Epidermal melanocyte (primary cell): ENCODE results near the gene TOX2.

Experiments
- DNase-seq: peaks from one replicate; pipeline ENCODE4 v3.0.0; 2011; ENCODE audit warnings: low spot score; ENCODE audit not compliant: insufficient read length

Gene TOX2

DNA sequence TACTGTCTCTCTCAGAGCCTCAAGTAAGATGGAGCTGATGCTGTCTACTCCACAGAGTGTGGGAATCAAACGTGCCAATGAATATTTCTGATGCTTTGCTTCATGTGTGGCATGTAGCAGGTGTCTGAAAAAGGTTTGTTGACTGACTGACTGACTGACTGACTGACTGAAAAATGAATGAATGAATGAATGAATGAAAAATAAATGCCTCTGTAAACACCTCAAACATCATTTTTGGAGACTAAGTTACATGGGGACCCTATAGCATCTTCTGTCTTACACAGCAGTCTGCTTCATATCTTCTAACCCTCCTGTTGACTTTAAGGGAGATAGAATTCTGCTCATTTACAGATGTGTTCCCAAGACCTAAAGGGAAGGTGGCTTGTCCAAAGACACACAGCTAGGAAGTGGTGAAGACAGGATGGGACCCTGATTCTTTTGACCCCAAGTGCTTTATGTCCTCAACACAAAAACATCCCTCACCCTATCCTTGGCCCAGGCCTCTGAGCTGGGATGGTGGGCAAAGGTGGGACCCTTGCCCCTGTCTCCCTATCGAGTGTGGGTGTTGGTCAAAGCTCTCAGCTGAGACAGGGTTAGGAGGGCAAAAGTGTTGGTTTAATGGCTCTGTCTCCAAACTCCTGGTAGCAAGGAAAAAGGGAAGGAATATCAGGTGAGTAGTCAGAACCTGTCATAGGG, 104.4 kb downstream of the TOX2 start:
- no peak for DNase-seq

DNA sequence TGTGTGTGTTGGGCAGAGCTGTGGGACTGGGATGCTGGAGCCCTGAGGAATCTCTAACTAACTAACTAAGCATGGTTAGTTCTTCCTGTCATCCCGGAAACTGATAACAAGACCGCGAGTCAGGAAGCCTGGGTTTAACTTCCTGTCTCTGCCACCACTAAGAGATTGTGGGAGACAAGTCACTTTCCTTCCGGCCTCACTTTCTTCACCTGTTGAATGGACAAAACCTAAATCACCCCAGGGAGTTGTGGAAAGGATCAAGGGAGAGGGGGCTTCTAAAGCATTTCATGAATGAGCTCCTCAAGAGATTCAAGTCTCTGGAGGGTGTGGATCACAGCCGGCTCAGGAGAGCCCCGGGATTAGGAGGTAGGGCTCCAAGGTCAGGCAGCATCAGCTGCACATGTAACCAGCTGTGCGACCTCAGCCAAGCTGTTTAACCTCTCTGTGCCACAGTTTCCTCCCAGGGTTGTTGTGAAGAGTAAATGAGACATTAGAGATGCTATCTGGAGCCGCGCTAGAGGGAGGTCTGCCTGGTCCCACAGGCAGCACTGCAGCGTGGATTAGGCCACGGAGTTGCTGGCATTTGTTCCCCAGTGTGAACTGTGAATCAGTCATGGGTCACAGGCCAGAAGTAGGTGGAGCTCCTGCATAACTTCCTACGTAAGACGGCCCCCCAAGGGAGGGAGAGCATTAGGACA, 105.1 kb downstream of the TOX2 start:
- no peak for DNase-seq

DNA sequence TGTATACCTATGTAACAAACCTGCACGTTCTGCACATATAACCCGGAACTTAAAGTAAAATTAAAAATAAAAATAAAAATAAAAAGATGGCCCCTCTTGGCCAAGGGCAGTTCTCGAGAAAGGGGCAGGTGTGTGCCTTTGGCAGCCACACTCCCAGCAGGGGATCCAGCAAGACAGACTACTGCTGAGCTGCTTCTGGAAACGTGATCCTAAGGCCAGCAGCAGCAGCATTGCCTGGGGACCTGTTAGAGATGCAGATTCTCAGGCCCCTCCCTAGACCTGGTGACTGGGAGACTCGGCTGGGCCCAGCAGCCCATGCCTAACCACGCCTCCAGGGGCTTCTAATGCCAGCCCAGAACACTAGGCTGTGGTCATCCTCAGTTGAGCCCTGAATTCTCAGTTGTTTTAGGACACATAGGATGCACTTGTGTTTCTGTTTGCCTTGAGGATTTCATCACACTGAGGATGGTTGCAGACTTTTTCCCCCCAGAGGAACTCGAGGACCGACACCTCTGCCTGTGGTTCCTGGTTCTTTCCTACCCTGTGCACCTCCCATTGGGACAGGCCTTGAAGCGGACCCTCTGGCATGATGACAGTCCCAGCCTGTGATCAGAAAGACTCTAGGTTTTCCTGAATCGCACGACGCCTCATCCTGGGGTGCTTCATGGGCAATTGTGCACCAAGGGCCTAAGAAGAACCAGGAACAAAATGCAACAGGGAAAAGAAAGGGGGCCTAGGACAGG, 105.9 kb downstream of the TOX2 start:
- no peak for DNase-seq

DNA sequence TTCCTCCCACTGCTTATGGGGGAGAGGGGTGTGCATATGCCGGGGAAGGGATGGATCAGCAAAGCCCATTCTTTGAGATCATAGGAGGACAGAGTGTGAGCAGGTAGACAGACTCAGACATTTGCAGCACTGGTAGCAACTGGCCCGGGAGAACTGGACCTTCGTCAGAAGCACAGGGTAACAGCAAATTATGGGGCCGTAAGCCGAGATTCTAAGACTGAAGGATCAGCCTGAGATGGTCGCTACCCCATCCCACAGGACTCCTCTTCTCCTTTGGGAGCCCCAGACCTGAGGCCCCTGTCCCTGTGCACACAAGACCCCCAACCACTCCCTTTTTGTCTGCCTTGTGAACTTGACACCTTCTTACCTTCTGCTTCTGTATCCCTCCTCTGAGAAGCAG, 106.5 kb downstream of the TOX2 start:
- DNase-seq = no peak

DNA sequence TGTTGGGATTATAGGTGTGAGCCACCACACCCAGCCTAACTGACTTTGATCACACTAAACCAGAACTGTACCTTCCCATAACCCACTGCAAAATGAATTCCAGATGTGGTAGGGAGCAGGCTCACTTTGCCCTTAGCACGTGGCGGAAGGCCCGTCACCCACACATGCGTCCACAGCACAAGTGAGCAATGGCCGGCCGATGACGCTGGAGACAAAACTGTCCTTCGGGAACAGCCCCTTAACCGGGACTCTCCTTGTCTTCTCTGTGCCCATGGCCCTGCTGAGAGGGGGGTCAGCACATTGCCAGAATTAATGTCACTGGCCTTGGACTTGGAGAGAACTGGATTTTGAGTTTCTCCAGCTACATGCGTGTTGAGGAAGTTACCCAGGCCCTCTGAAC, 107.2 kb downstream of the TOX2 start:
- DNase-seq = no peak

DNA sequence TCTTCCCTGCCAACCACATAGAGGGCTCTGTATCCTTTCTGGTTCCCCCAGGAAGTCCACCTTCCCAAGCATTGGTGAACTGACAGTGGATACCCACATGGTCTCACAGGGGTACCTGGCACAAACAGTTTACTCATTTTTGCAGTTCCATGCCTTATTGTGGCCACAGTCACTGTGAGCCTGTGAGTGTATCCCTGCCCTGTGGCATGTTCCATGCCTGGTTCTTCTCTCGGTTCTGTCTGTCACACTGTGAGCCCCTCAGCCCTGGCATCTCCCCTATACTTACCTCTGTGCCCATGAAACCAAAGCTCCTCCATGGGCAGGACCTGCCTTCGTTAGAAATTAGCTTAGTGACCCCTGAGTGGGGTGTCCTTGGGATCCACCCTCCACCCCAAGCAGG, 107.8 kb downstream of the TOX2 start:
- no peak for DNase-seq

DNA sequence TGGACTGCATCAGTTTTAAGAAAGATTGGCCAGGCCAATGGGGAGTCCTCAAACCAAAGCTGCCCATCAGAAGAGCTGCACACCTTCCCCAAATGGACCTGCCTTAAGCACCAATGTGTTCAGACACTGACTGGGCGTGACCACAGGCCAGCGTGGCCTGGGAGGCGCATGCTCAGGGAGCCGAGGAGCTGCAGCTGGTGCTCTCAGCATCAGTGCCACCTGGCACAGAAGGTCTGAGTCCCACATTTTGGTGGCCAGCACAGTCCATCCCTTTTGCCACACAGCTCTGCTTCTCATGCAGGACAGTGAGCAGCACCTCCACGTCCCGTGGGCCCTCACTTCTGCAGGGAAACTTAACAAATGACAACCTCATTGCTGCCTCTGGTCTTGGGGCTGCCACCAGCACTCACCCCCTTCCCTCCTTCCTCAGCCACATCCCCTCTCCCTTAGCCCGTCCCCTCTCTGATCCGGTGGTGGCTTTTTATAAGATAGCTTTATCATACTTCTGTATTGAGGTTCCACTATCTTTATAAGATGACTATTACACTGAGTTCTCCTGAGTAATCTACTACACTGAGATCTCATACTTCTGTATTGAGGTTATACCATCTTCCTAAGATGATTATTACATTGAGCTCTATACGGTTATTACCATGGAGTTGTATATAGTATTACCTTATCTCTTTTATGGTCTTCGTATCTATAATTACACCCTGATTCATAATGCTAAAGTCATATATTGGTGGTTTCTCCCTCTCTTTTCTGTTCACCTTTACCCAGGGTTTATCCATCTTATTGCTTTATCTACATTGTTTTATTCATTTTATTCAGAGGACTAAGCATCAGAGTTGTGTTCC, 109.1 kb downstream of the TOX2 start:
- no peak for DNase-seq

DNA sequence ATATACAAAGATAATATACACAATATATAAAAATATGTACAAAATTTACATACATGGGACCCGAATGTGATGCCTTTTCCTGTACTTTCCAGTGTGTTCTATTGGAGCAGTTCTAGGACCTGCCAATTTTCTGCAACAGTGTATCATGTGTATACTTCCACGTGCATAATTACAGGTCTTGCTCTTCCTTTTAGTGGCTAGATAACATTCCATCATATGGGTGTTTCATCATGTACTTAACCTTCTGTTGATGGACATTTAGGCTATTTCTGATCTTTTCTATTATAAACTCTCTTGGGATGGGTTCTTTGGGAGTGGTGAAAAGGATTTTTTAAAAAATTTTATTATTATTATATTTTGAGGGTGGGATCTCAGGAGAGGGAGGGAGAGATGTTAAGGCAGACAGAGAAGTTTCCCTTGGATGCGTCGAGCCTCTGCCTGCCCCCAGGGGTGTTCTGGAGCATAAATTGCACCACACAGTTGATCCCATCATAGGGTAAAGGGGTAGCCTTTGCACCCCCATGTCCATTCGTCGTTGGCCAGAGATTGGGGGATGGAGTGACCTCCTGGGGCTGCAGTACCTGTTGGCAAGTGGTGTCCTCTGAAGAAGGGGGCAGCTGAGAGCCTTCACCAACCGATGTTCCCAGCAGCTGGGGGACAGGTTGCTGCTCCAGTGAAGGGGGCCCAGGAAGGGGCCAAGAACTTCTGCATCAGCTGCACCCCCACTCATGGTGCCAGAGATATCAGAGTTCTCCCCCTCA, 110.3 kb downstream of the TOX2 start:
- no peak for DNase-seq

DNA sequence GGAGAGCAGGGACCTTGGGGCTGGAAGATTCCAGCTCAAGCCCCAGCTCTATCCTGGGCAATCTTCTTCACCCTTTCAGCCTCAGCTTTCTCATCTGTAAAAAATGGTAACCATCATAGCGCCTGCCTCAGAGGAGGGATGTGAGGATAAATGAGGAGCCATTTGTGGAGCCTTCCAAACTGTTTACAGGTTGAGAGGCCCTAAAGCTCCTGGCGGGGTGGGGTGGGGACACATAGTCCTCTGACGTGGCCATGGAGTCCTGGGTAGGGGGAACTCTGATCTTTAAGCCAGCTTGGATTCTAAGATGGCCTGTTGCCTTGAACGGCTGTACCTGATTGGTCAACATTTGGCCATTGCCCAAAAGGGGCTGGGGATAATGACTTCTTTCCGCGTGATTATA, 111.1 kb downstream of the TOX2 start:
- DNase-seq = no peak

DNA sequence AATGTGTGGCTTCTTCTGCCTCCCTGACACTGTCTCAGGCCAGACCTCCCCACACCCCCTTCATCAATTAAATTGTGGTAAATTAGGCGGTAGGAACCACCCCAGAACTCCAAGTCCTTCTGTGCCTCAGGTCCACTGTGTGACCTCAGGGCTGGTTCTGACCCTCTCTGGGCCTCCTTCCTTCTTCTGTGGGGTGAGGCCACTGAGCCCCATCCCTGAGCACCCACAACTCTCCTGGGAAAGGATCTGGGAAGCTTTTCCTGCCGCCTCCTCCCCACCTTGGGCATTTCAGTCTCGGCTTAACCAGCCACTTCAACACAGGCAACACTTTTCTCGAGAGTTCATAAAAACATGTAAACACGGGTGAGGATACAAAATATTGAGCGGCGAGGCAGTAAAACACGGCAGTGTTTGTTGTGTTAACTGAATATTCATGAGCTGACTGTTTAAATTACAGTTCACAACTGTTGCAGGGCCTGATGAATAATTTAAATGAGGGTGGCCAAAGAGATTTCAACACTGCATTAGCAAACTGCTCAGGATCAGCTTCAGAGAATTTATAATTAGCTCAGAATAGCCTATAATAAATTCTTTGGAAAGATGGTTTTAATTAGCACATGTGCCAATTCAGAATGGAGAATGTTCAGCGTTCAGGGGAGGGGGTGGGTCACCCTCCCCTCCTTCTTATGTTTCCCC, 112.1 kb downstream of the TOX2 start:
- DNase-seq = no peak

DNA sequence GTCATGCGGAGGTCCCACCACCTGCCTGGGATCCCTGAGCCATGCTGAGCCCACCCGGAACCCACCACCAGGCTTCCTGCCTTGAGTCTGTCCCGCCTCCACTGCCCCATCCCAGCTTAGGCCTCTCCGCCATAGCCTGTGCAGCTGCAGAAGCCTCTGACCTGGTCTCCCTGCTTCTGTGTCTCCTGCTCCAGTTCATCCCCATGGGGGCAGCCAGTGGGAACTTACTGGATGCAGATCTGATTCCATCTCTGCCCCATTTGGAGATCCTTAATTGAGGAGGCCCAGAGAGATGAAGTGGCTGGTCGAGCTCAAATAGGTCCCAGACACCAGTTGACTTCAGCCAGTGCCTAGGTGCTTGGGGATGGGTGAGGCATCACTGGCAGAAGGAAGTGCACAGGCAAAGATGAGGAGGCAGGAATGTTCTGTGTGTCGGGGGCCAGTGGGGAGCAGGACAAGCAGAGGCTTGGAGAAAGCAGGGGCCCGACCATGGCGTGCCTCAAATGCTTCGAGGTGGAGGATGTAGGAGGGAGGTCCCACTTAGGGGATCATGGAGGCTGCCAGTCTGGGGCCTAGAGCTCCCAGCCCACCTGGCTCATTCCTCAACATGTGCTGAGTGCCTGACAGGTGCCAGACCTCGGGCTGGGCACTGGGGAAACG, 112.8 kb downstream of the TOX2 start:
- DNase-seq = no peak

DNA sequence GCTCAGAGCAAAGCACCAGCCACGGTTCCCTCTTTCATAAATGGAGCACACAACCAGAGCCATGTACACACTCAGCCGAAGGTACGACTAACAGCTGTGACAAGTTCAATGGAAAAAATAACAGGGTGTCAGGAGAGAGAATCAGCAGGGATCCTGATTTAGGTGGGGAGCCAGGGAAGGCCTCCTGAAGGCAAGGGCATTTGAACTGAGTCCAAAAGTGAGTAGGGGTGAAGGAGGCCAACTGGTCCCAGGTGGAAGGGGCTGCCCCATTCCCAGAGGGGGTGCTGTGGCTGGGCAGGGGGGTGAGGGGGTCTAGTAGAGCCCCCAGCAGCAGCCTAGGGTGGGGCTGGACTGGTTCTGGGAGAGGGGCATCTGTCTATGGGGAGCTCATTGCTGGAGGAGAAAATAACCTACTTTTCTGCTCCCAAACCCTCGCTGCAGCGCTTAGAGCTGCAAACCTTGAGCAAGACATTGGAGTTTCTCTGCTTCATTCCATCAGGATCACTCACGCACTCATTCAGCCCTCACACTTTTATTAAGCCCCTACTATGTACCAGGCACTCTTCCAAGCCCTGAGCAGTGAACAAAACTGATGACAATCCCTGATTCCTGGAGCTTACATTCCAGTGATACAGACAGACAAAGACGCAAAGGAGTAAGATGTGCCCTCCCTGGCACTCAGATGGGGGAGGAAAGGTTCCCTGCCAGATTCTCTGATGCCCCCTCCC, 113.5 kb downstream of the TOX2 start:
- DNase-seq = no peak

DNA sequence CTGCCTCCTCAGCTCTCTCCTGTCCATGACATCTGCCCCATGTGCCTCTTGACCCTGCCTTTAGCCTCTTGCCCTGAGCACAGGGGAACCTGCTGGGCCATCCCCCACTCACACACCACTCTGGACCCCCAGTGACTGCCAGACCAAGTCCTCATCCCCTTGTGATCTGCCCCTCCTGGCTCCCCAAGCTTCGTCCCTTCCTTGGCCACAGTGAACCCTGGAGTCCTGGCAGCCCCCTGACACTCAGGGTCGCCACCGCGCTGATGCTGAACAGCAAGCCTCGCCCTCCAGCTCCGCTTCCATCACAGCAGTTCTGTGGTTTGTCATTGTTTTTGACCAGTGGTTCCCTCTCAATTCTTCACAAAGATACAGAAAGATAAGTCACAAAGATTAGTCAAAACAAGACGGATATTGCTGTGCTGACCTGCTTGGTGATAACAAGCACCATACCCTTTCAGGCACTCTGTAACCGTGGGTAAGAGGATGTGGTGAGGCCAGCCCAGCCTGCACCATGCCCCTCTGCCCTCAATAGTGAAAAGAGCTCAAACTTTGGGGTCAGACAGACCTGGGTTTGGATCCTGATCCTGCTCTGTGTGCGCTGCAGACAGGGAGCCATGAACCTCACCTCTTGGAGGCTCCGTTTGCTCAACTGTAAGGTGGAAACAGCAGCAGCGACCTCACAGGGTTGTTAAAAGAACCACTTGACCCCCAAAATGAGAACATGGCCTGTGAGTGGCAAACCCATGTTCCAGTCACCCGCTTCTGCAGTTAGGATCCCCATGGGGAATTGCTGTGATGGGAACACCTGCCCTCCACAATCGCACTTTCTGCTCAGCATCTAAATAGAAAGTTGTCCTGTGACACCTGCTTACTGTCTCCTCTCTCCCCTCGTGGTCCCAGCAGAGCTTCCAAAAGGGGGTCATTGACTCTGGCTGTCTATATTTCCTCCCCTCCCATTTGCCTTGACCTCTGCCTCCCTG, 114.5 kb downstream of the TOX2 start:
- DNase-seq = no peak

DNA sequence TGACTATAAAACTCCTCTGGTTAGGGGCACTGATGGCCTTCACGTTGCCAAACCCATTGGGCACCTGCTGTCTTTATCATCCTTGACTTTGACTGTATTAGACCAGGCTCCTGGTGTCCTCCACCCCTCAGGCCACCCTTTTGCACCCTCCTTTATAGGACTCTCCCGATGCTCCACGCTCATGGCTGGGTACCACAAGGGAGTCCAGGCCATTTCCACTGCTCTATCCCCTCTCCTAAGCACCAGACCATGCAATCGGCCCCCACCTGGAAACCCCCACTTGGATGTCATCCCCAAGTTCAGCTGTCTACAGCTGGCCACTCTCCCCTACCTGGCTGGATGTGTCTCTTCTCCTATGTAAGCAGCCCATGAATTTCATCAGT, 115.2 kb downstream of the TOX2 start:
- no peak for DNase-seq

DNA sequence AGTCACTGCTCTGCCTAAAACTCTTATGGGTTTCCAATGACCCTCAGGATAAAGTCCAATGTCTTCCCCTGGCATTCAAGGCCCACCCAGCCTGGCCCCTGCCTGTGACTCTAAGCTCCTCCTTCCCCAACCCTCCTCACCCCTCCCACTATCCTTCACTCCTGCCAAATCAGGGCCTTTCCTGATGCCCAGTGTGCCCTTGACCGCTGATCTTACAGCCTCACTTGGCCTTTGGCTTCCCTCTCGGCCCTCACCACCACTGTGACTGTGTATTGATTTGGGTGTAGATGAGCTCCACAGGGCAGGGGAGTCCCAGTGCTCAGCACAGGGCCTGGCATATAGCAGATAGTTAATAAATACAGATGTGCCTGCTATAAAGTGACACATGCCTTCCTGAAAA, 115.7 kb downstream of the TOX2 start:
- no peak for DNase-seq

DNA sequence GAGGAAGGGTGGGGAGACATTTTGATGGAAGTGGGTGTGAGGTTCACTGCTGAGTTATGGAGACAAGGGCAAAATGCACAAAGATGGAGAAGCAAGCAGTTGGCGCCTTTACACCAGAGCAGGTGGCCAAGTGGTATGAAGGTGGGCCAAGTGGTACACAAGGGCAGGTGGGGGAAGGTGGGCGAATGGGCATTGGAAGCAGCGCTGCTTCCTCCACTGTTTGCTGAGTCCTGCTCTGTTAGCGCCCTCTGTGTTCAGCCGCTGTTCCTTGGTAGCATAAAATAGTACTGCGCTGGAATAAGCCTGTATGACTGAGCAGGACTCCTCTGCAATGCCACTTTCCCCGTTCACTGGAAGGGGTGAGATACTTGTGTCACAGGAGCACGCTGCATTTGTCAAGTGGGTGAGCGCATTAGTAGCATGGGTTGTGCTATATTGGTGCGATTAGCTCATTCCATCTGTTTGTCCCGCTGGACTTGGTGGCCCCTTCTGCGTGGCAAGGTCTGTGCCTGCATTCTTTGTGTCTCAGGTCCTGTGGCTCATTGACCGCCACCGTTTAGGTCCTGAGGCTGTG, 116.4 kb downstream of the TOX2 start:
- no peak for DNase-seq

DNA sequence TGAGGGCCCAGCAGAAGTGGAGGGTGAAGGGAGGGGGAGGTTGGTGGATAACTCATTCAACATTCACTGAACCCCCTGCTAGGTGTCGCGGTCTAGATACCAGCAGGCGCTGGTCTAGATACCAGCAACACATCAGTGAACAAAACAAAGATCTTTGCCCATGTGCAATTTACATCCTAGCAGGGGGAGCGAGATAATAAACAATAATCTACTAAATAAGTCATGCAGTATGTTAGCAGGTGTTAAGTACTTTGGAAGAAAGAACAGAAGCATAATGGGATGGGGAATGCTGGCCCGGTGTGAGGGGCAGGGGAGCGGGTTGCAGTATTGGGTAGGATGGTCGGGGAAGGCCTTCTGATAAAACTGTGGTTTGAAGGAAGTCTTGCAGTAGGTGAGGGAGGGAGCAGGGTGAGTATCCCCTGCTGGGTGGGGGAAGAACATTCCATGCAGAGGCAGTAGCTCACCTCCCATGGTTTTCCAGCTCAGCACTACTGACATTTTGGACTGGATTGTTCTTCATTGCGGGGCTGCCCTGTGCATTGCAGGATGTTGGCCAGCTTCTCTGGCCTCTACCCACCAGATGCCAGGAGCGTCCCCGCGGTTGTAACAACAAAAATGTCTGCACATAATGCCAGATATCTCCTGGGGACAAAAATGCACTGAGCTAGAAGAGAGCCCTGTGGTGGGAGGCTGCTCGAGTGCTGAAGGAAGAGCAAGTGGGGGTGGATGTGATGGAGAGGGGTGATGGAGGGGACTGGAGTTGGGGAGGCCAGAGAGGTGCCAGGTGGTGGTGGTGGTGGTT, 117.3 kb downstream of the TOX2 start:
- DNase-seq = no peak
